ENCODE measurements around the gene C5orf46. TPM values are rescaled to one million over a fixed set of nuclear protein-coding genes. Genes with fewer than 3 reads are reported as not detected.
A peak's percentile ranks its signal among the peaks of the same experiment; 100 is the strongest.
"Not testable (repeated sequence)": the region's sequence is repeated elsewhere in the genome, so short reads cannot be mapped to it uniquely, and the experiment has no call there.

Gene C5orf46
- total RNA-seq, 6 donors from 2014 or later, result not detected

DNA sequence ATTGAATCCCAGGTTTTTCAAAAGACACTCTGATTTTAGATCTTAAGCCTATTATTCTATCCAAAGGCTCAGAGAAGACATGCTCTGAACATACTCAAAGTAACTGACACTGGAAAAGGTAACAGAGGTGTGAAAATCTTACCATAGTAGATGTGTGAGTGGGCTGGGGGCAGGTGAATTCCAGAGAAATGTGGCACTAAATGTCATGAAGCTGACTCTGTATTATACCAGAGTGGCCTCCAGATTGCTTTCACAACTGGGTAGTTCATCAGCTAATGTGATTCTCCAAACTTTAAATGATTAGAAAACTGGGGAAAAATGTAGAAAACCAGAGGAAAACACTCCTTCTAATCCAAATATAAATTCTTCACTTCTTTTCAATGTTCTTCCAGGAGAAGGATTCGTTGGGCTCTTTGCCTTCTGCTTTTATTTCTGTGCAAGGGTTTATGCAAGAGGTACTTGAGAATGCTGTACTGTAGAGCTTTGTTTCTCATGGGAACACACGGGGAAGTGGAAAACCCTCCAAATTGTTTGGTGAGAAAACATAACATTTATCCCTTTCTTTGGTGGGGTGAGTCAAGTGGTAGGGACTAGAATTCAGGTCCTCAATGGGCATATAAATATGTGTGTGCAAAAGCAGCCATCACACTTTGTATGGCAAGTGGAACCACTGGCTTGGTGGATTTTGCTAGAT is 28.1 kb downstream of the C5orf46 start, which contains the start of gene SCGB3A2:
Gene SCGB3A2 (plus strand): TSS at position 646 of the 694 bp plus-strand sequence. CDS start 93 bp downstream, outside the sequence.
- DNase-seq, result no peak

DNA sequence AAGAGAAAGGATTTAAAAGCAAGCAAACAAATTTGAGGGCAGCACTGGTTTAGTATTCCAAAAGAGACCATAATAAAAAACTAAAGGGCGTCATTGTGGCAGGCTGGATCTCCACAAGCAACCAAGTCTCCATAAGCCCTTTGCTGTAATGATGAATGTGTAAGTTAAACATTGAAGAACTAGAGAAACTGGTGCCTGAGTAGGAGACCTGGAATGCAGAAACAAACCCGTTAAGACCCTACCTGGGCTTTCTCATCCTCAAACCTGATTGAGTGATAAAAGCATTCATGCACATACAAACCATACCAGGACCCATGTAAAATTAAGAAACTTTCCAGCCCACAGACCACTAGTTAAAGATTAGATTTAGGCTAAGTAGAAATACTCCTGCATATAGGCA is 29.7 kb downstream of the C5orf46 start:
- H3K9me3 ChIP-seq, result no peaks in the 10 kb centered on the region
- no peak overlapping the region for H3K4me3 ChIP-seq
- ATAC-seq (ENCODE audit: low FRiP score in 2 of 2) (no peak), DNase-seq (no peak)
- no peak for TF ChIP-seq POLR2A (IDR thresholded peaks at IDR 0.05)
- TF ChIP-seq POLR2AphosphoS5 (IDR thresholded peaks at IDR 0.05), result no peak
- no peak for TF ChIP-seq CTCF (IDR thresholded peaks at IDR 0.05)
- no peak for TF ChIP-seq EP300 (IDR thresholded peaks at IDR 0.05)
- no peaks in the 10 kb centered on the region for H3K27me3 ChIP-seq
- H3K27ac ChIP-seq, result no peak overlapping the region
- WGBS, 2 donors, result 74 to 84% methylated on average over 2 of the region's 2 CpGs
- no peaks in the 10 kb centered on the region for H3K4me1 ChIP-seq
- no peaks in the 10 kb centered on the region for H3K36me3 ChIP-seq

More for the DNA sequence above, 28.1 kb downstream of the C5orf46 start, which contains the start of gene SCGB3A2:
- Histone ChIP-seq H3K4me1 (no peaks in the 10 kb centered on the region), H3K9me3 (no peaks in the 10 kb centered on the region), H3K4me3 (peak within 1 kb of the TSS in 2 of 4 donors; percentile 16 to 36), H3K27me3 (no peaks in the 10 kb centered on the region), H3K27ac (peak within 1 kb of the TSS in 2 of 4 donors; percentile 37 to 52), H3K36me3 (no peaks in the 10 kb centered on the region)
- 46 to 53% methylated on average over 2 of the region's 2 CpGs for WGBS, 2 donors
- TF ChIP-seq CTCF (IDR thresholded peaks at IDR 0.05) (no peak), POLR2A (IDR thresholded peaks at IDR 0.05) (peak in 1 of 4 donors; percentile 53)
- ATAC-seq (ENCODE audit: low FRiP score in 2 of 2), result no peak

- Histone ChIP-seq H3K9me3 (no peaks in the 10 kb centered on the region), H3K27me3 (no peaks in the 10 kb centered on the region), H3K4me1 (no peaks in the 10 kb centered on the region), H3K36me3 (no peaks in the 10 kb centered on the region), H3K4me3 (no peak overlapping the region), H3K27ac (no peak overlapping the region)
- DNase-seq, result no peak
- ATAC-seq (ENCODE audit: low FRiP score in 2 of 2), result no peak
- TF ChIP-seq EP300 (IDR thresholded peaks at IDR 0.05), result no peak
- TF ChIP-seq POLR2A (IDR thresholded peaks at IDR 0.05), result no peak
- no peak for TF ChIP-seq CTCF (IDR thresholded peaks at IDR 0.05)
- TF ChIP-seq POLR2AphosphoS5 (IDR thresholded peaks at IDR 0.05), result no peak
Measured at GRCh38 chr5:147876141-147876540, 30.2 kb downstream of the C5orf46 start.

- no peak for TF ChIP-seq POLR2A (IDR thresholded peaks at IDR 0.05)
- no peak for TF ChIP-seq CTCF (IDR thresholded peaks at IDR 0.05)
- no peak for TF ChIP-seq EP300 (IDR thresholded peaks at IDR 0.05)
- no peak for TF ChIP-seq POLR2AphosphoS5 (IDR thresholded peaks at IDR 0.05)
- Histone ChIP-seq H3K36me3 (no peaks in the 10 kb centered on the region), H3K27ac (no peak overlapping the region), H3K9me3 (no peaks in the 10 kb centered on the region), H3K4me3 (no peak overlapping the region), H3K27me3 (no peaks in the 10 kb centered on the region), H3K4me1 (no peaks in the 10 kb centered on the region)
- no peak for DNase-seq
- WGBS, 2 donors, result 44 to 56% methylated on average over 3 of the region's 3 CpGs
- no peak for ATAC-seq (ENCODE audit: low FRiP score in 2 of 2)
Measured at GRCh38 chr5:147874910-147875367, 31.4 kb downstream of the C5orf46 start.

- WGBS, 2 donors, result 89 to 90% methylated on average over 6 of the region's 8 CpGs
- DNase-seq; H3K27ac ChIP-seq; ATAC-seq (ENCODE audit: low FRiP score in 2 of 2); H3K36me3 ChIP-seq; H3K27me3 ChIP-seq; H3K4me3 ChIP-seq; H3K4me1 ChIP-seq; H3K9me3 ChIP-seq: not testable (repeated sequence)
Measured at GRCh38 chr5:147874118-147874875, 32.0 kb downstream of the C5orf46 start.

GRCh38 chr5:147872744-147873435 is 33.4 kb downstream of the C5orf46 start:
- H3K36me3 ChIP-seq; H3K27ac ChIP-seq; ATAC-seq (ENCODE audit: low FRiP score in 2 of 2); H3K4me3 ChIP-seq; H3K4me1 ChIP-seq; DNase-seq; H3K27me3 ChIP-seq; H3K9me3 ChIP-seq: not testable (repeated sequence)
- 85 to 89% methylated on average over 16 of the region's 16 CpGs for WGBS, 2 donors

- DNase-seq, result peak in 1 of 2 donors; percentile 1
- H3K36me3 ChIP-seq; H3K4me1 ChIP-seq; H3K27me3 ChIP-seq; H3K9me3 ChIP-seq; ATAC-seq (ENCODE audit: low FRiP score in 2 of 2): not testable (repeated sequence)
- WGBS, 2 donors, result 90 to 96% methylated on average over 11 to 13 of the region's 18 CpGs
- Histone ChIP-seq H3K4me3 (peak overlapping the region in 1 of 4 donors; percentile 6), H3K27ac (peak overlapping the region in 1 of 4 donors; percentile 52)
Measured at GRCh38 chr5:147871980-147872549, 34.3 kb downstream of the C5orf46 start.
